ENCODE measurements around the gene CCDC124.

Gene CCDC124

DNA sequence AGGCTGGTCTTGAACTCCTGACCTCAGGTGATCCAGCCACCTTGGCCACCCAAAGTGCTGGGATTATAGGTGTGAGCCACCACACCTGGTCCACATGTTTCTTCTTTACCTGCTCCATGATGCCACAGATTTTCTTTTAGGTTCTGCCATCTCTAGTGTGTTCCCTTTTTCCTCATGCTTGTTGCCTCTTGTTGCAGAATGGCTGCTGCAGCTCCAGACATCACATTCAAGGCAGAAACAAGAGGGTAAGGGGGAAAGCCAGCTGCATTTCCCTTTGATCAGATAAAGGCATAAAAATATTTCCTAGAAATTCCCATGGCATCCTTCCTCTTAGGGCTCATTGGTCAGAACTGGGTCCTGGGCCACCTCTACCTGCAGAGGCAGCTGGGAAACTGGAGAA is 12.3 kb upstream of the CCDC124 start:
- no peaks in the 10 kb centered on the region for H4K20me1 ChIP-seq (ENCODE audit: insufficient read depth, low read length)
- no peak overlapping the region for H3K9ac ChIP-seq (ENCODE audit: low read depth, low read length)
- TF ChIP-seq CTCF (IDR thresholded peaks at IDR 0.05; ENCODE audit: borderline replicate concordance, extremely low read depth, low read length, poor library complexity, severe bottlenecking) (no peak), EZH2 (IDR thresholded peaks at IDR 0.05; ENCODE audit: borderline replicate concordance, low read depth, low read length, severe bottlenecking) (no peak)
- no peak overlapping the region for H3K4me3 ChIP-seq (ENCODE audit: low read depth in 1 of 2, low read length in 2 of 2)
- DNase-seq, result no peak
- no peak overlapping the region for H3K27ac ChIP-seq (ENCODE audit: low read length)
- no peak overlapping the region for H3K4me2 ChIP-seq (ENCODE audit: insufficient read depth, low read length)
- H2AFZ ChIP-seq (ENCODE audit: low read depth, low read length), result no peak overlapping the region
- ATAC-seq (ENCODE audit: insufficient read depth, low read depth), result no peak
- H3K36me3 ChIP-seq (ENCODE audit: insufficient read depth, low read length), result no peaks in the 10 kb centered on the region
- no peaks in the 10 kb centered on the region for H3K4me1 ChIP-seq (ENCODE audit: insufficient read depth, low read length)
- no peaks in the 10 kb centered on the region for H3K9me3 ChIP-seq (ENCODE audit: insufficient read depth, low read length, severe bottlenecking)
- no peaks in the 10 kb centered on the region for H3K27me3 ChIP-seq (ENCODE audit: insufficient read depth, low read length, poor library complexity)
- no peaks in the 10 kb centered on the region for H3K79me2 ChIP-seq (ENCODE audit: insufficient read depth, low read length)

DNA sequence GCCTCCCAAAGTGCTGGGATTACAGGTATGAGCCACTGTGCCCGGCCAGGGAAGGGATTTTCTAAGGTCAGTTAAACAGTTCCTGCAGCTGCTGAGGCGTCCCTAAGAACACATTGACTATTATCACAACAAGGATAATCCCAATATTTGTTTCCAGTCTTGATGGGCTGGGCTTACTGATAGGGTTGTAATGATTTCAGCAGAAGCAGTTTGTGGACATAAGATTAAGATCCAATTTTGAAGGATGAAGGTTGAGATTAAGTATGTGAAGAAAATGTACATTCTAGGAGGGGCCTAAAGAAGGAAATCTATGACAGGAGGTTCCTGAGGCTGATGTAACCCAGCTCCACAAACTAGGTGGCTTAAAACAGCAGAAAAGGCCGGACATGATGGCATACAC is 10.7 kb upstream of the CCDC124 start:
- Histone ChIP-seq H3K36me3 (ENCODE audit: insufficient read depth, low read length) (no peaks in the 10 kb centered on the region), H3K9me3 (ENCODE audit: insufficient read depth, low read length, severe bottlenecking) (no peaks in the 10 kb centered on the region), H3K27me3 (ENCODE audit: insufficient read depth, low read length, poor library complexity) (no peaks in the 10 kb centered on the region), H4K20me1 (ENCODE audit: insufficient read depth, low read length) (no peaks in the 10 kb centered on the region), H3K9ac (ENCODE audit: low read depth, low read length) (no peak overlapping the region), H3K4me1 (ENCODE audit: insufficient read depth, low read length) (no peaks in the 10 kb centered on the region), H3K79me2 (ENCODE audit: insufficient read depth, low read length) (no peaks in the 10 kb centered on the region), H3K4me3 (ENCODE audit: low read depth in 1 of 2, low read length in 2 of 2) (no peak overlapping the region), H3K27ac (ENCODE audit: low read length) (no peak overlapping the region), H2AFZ (ENCODE audit: low read depth, low read length) (no peak overlapping the region), H3K4me2 (ENCODE audit: insufficient read depth, low read length) (no peak overlapping the region)
- DNase-seq (no peak), ATAC-seq (ENCODE audit: insufficient read depth, low read depth) (no peak)
- no peak for TF ChIP-seq CTCF (IDR thresholded peaks at IDR 0.05; ENCODE audit: borderline replicate concordance, extremely low read depth, low read length, poor library complexity, severe bottlenecking)
- TF ChIP-seq EZH2 (IDR thresholded peaks at IDR 0.05; ENCODE audit: borderline replicate concordance, low read depth, low read length, severe bottlenecking), result no peak

GRCh38 chr19:17926044-17926443 is 6.8 kb upstream of the CCDC124 start:
- Histone ChIP-seq H3K9ac (ENCODE audit: low read depth, low read length) (no peak overlapping the region), H2AFZ (ENCODE audit: low read depth, low read length) (no peak overlapping the region), H4K20me1 (ENCODE audit: insufficient read depth, low read length) (no peaks in the 10 kb centered on the region), H3K4me1 (ENCODE audit: insufficient read depth, low read length) (no peaks in the 10 kb centered on the region), H3K36me3 (ENCODE audit: insufficient read depth, low read length) (no peaks in the 10 kb centered on the region), H3K9me3 (ENCODE audit: insufficient read depth, low read length, severe bottlenecking) (no peaks in the 10 kb centered on the region), H3K4me3 (ENCODE audit: low read depth in 1 of 2, low read length in 2 of 2) (no peak overlapping the region), H3K27me3 (ENCODE audit: insufficient read depth, low read length, poor library complexity) (no peaks in the 10 kb centered on the region), H3K4me2 (ENCODE audit: insufficient read depth, low read length) (no peak overlapping the region), H3K27ac (ENCODE audit: low read length) (no peak overlapping the region), H3K79me2 (ENCODE audit: insufficient read depth, low read length) (no peaks in the 10 kb centered on the region)
- ATAC-seq (ENCODE audit: insufficient read depth, low read depth) (no peak), DNase-seq (no peak)
- TF ChIP-seq EZH2 (IDR thresholded peaks at IDR 0.05; ENCODE audit: borderline replicate concordance, low read depth, low read length, severe bottlenecking) (no peak), CTCF (IDR thresholded peaks at IDR 0.05; ENCODE audit: borderline replicate concordance, extremely low read depth, low read length, poor library complexity, severe bottlenecking) (no peak)

DNA sequence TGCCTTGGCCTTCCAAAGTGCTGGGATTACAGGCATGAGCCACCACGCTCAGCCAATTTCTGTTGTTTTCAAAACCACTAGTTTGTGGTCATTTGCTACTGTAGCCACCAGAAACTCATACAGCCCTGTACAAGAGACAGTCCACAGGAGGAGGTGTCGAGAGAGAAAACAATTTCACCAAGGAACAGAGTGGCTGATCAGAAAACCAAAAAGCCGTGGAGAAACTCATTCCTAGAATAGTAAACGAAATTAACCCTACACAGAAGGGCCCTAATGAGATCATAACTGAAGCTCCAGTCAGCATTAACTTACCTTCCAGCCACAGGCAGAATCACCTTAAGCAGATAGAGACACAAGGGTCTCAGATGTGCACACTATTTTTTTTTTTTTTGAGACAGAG is 3.8 kb upstream of the CCDC124 start:
- no peak overlapping the region for H3K27ac ChIP-seq (ENCODE audit: low read length)
- H3K4me2 ChIP-seq (ENCODE audit: insufficient read depth, low read length), result no peak overlapping the region
- no peak overlapping the region for H3K4me3 ChIP-seq (ENCODE audit: low read depth in 1 of 2, low read length in 2 of 2)
- DNase-seq (no peak), ATAC-seq (ENCODE audit: insufficient read depth, low read depth) (no peak)
- H3K36me3 ChIP-seq (ENCODE audit: insufficient read depth, low read length), result no peaks in the 10 kb centered on the region
- H4K20me1 ChIP-seq (ENCODE audit: insufficient read depth, low read length), result peaks cover 5% of the 10 kb centered on the region; the same call in 1 of the 2 replicates
- TF ChIP-seq CTCF (IDR thresholded peaks at IDR 0.05; ENCODE audit: borderline replicate concordance, extremely low read depth, low read length, poor library complexity, severe bottlenecking) (no peak), EZH2 (IDR thresholded peaks at IDR 0.05; ENCODE audit: borderline replicate concordance, low read depth, low read length, severe bottlenecking) (no peak)
- H3K4me1 ChIP-seq (ENCODE audit: insufficient read depth, low read length), result peaks cover 18% of the 10 kb centered on the region
- no peaks in the 10 kb centered on the region for H3K9me3 ChIP-seq (ENCODE audit: insufficient read depth, low read length, severe bottlenecking)
- no peak overlapping the region for H2AFZ ChIP-seq (ENCODE audit: low read depth, low read length)
- no peak overlapping the region for H3K9ac ChIP-seq (ENCODE audit: low read depth, low read length)
- H3K27me3 ChIP-seq (ENCODE audit: insufficient read depth, low read length, poor library complexity), result no peaks in the 10 kb centered on the region
- peaks cover 12% of the 10 kb centered on the region for H3K79me2 ChIP-seq (ENCODE audit: insufficient read depth, low read length)
